WTC11 (cell line): ENCODE results near the gene SKAP2. TPM values are rescaled to one million over a fixed set of nuclear protein-coding genes. Genes with fewer than 3 reads are reported as not detected.
"Not testable (repeated sequence)": the region's sequence is repeated elsewhere in the genome, so short reads cannot be mapped to it uniquely, and the experiment has no call there.

Experiments used
- ATAC-seq: fragments of 200-7000 bp; cut with Tn5 transposase; 2 replicates; pipeline ENCODE4 v1.10.0; 2021; ENCODE audit warnings: mild to moderate bottlenecking, moderate library complexity
- CTCF ChIA-PET: fragments of 300-600 bp; sonication (Branson Sonifier 250); formaldehyde crosslinking; loops from one replicate; lab custom pipeline; 2021; ENCODE audit warnings: antibody characterized with exemption; lab: Charles Lee
- POLR2A ChIA-PET: fragments of 350-600 bp; sonication (Branson Sonifier 250); formaldehyde crosslinking; loops from one replicate; lab custom pipeline; 2021; ENCODE audit warnings: antibody characterized with exemption; lab: Charles Lee
- DNase-seq: peaks from one replicate; pipeline ENCODE4 v3.0.0; 2021; ENCODE audit warnings: low spot score
- H3K27ac Mint-ChIP-seq: 2 replicates; pipeline ENCODE4 v1.8.0; 2021; ENCODE audit warnings: mixed read lengths
- H3K27me3 Mint-ChIP-seq: 2 replicates; pipeline ENCODE4 v1.8.0; 2021; ENCODE audit warnings: low read depth, mild to moderate bottlenecking, moderate library complexity, mixed read lengths
- H3K36me3 Mint-ChIP-seq: 2 replicates; pipeline ENCODE4 v1.8.0; 2021; ENCODE audit warnings: mixed read lengths
- H3K4me1 Mint-ChIP-seq: 2 replicates; pipeline ENCODE4 v1.8.0; 2022; ENCODE audit warnings: mixed read lengths
- H3K4me3 Mint-ChIP-seq: 2 replicates; pipeline ENCODE4 v1.8.0; 2021; ENCODE audit warnings: mild to moderate bottlenecking, moderate library complexity, mixed read lengths
- H3K9me3 Mint-ChIP-seq: 2 replicates; pipeline ENCODE4 v1.8.0; 2021; ENCODE audit warnings: mixed read lengths
- CREB1 ChIP-seq: sonication (generic); formaldehyde crosslinking; IDR thresholded peaks from 2 replicates; pipeline ENCODE4 v1.8.0; 2023; ENCODE audit warnings: mild to moderate bottlenecking, missing genetic modification reagents
- EMX1 ChIP-seq: fragments of 250-450 bp; sonication (Bioruptor Pico); IDR thresholded peaks from 2 replicates; pipeline ENCODE4 v1.8.0; 2021; ENCODE audit warnings: mild to moderate bottlenecking
- FOXJ3 ChIP-seq: sonication (generic); formaldehyde crosslinking; IDR thresholded peaks from 2 replicates; pipeline ENCODE4 v1.9.0; 2021; ENCODE audit warnings: missing genetic modification reagents, mild to moderate bottlenecking, borderline replicate concordance
- GTF2I ChIP-seq: fragments of 250-450 bp; sonication (Bioruptor Pico); conservative IDR thresholded peaks from 2 replicates; pipeline ENCODE4 v1.4.0; 2021; ENCODE audit warnings: mild to moderate bottlenecking
- RELA ChIP-seq: sonication (generic); formaldehyde crosslinking; IDR thresholded peaks from 2 replicates; pipeline ENCODE4 v1.8.1; 2022; ENCODE audit warnings: missing genetic modification reagents, mild to moderate bottlenecking, borderline replicate concordance
- TEAD4 ChIP-seq: sonication (generic); formaldehyde crosslinking; IDR thresholded peaks from 2 replicates; pipeline ENCODE4 v1.8.0; 2022; ENCODE audit warnings: mild to moderate bottlenecking, missing genetic modification reagents
- ZNF263 ChIP-seq: sonication (generic); formaldehyde crosslinking; IDR thresholded peaks from 2 replicates; pipeline ENCODE4 v1.8.1; 2022; ENCODE audit warnings: low read depth, mild to moderate bottlenecking, moderate library complexity, missing genetic modification reagents
- ZNF671 ChIP-seq: fragments of 250-450 bp; sonication (Bioruptor Pico); IDR thresholded peaks from 2 replicates; pipeline ENCODE4 v1.8.0; 2021; ENCODE audit warnings: mild to moderate bottlenecking
- total RNA-seq: library from RNA; stranded (reverse); gene quantifications from 3 replicates; pipeline ENCODE4 v1.2.3, GENCODE V29; 2021
- TF ChIP-seq, protein P1 (sequence below): sonication (generic); formaldehyde crosslinking; IDR thresholded peaks from 2 replicates; pipeline ENCODE4 v1.8.1; 2023; ENCODE audit warnings: mild to moderate bottlenecking, missing genetic modification reagents
- TF ChIP-seq, protein P2 (sequence below): fragments of 250-450 bp; sonication (Bioruptor Pico); IDR thresholded peaks from 2 replicates; pipeline ENCODE4 v1.9.0; 2021; ENCODE audit warnings: mild to moderate bottlenecking, borderline replicate concordance
- TF ChIP-seq, protein P3 (sequence below): fragments of 250-450 bp; sonication (Bioruptor Pico); IDR thresholded peaks from 2 replicates; pipeline ENCODE4 v2.1.2; 2022; ENCODE audit warnings: mild to moderate bottlenecking, moderate library complexity
- TF ChIP-seq, protein P4 (sequence below): sonication (generic); formaldehyde crosslinking; IDR thresholded peaks from 2 replicates; pipeline ENCODE4 v1.8.0; 2022; ENCODE audit warnings: mild to moderate bottlenecking, missing genetic modification reagents
- TF ChIP-seq, protein P5 (sequence below): sonication (generic); formaldehyde crosslinking; IDR thresholded peaks from 2 replicates; pipeline ENCODE4 v1.8.1; 2023; ENCODE audit warnings: mild to moderate bottlenecking, moderate library complexity, missing genetic modification reagents
- TF ChIP-seq, protein P6 (sequence below): sonication (generic); formaldehyde crosslinking; IDR thresholded peaks from 2 replicates; pipeline ENCODE4 v1.8.0; 2023; ENCODE audit warnings: missing genetic modification reagents, mild to moderate bottlenecking, borderline replicate concordance

Gene SKAP2
- total RNA-seq, 1 experiment from 2014 or later, result 2.5 TPM

DNA sequence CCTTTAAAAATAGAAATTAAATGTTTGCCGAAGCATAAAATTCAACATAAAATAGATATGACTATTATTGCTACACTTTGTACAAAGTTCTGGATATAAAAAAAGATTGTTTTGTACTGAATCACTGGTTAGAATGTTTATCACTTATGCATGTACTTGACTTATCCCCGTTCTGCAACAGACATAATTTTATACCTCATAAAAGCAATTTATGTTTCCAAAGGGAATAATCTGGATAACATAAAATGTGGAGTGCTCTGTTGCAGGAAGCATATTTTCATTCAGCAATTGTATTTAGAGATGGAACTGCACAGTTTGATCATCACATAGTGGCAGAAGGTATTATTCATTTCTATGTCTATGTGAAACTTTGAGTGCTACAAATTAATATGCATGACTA, 21.5 kb downstream of the SKAP2 start (continued):
- TF ChIP-seq, protein P1, sequence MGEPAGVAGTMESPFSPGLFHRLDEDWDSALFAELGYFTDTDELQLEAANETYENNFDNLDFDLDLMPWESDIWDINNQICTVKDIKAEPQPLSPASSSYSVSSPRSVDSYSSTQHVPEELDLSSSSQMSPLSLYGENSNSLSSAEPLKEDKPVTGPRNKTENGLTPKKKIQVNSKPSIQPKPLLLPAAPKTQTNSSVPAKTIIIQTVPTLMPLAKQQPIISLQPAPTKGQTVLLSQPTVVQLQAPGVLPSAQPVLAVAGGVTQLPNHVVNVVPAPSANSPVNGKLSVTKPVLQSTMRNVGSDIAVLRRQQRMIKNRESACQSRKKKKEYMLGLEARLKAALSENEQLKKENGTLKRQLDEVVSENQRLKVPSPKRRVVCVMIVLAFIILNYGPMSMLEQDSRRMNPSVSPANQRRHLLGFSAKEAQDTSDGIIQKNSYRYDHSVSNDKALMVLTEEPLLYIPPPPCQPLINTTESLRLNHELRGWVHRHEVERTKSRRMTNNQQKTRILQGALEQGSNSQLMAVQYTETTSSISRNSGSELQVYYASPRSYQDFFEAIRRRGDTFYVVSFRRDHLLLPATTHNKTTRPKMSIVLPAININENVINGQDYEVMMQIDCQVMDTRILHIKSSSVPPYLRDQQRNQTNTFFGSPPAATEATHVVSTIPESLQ, result no peak
- TF ChIP-seq FOXJ3 (CRISPR knock-in tag) (no peak), ZNF671 (CRISPR knock-in tag) (no peak), ZNF263 (CRISPR knock-in tag) (no peak)
- TF ChIP-seq, protein P2, sequence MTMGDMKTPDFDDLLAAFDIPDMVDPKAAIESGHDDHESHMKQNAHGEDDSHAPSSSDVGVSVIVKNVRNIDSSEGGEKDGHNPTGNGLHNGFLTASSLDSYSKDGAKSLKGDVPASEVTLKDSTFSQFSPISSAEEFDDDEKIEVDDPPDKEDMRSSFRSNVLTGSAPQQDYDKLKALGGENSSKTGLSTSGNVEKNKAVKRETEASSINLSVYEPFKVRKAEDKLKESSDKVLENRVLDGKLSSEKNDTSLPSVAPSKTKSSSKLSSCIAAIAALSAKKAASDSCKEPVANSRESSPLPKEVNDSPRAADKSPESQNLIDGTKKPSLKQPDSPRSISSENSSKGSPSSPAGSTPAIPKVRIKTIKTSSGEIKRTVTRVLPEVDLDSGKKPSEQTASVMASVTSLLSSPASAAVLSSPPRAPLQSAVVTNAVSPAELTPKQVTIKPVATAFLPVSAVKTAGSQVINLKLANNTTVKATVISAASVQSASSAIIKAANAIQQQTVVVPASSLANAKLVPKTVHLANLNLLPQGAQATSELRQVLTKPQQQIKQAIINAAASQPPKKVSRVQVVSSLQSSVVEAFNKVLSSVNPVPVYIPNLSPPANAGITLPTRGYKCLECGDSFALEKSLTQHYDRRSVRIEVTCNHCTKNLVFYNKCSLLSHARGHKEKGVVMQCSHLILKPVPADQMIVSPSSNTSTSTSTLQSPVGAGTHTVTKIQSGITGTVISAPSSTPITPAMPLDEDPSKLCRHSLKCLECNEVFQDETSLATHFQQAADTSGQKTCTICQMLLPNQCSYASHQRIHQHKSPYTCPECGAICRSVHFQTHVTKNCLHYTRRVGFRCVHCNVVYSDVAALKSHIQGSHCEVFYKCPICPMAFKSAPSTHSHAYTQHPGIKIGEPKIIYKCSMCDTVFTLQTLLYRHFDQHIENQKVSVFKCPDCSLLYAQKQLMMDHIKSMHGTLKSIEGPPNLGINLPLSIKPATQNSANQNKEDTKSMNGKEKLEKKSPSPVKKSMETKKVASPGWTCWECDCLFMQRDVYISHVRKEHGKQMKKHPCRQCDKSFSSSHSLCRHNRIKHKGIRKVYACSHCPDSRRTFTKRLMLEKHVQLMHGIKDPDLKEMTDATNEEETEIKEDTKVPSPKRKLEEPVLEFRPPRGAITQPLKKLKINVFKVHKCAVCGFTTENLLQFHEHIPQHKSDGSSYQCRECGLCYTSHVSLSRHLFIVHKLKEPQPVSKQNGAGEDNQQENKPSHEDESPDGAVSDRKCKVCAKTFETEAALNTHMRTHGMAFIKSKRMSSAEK (CRISPR knock-in tag), result no peak
- TF ChIP-seq, protein P3, sequence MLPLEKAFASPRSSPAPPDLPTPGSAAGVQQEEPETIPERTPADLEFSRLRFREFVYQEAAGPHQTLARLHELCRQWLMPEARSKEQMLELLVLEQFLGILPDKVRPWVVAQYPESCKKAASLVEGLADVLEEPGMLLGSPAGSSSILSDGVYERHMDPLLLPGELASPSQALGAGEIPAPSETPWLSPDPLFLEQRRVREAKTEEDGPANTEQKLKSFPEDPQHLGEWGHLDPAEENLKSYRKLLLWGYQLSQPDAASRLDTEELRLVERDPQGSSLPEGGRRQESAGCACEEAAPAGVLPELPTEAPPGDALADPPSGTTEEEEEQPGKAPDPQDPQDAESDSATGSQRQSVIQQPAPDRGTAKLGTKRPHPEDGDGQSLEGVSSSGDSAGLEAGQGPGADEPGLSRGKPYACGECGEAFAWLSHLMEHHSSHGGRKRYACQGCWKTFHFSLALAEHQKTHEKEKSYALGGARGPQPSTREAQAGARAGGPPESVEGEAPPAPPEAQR (CRISPR knock-in tag), result no peak
- TF ChIP-seq, all 79 proteins: peak for 0

DNA sequence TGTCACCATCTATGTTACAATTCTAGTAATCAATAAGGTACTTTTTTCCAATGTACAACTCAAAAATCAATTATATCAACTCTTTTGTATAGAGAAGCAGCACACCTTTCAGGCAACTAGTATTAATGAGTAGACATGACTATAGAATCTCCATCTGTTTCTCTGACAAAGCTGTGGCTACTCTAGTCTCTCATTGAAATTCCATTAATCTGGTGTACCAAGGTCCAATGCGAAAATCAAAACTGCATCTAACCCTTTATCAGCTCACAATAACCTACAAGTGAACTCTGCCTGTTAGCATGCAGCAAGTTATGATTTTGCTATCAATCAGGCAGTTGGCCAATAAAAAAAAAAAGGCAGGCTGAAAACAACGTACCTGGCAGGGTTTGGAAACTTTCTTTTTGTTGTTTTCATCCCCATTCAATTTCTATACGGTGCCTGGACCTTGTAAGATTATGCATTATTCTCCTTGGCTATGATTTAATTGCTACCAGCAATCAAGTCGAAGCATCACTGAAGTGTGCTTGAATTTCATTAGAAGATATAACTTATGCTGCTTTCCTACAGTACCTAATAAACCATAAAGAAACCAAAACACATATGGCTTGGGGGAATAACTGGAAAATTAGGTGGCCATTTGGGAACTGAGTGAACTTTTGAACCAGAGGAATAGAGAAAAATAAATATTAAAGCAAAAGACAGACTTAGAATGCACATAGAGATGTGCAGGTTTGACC, 23.2 kb downstream of the SKAP2 start:
- TF ChIP-seq, protein P4, sequence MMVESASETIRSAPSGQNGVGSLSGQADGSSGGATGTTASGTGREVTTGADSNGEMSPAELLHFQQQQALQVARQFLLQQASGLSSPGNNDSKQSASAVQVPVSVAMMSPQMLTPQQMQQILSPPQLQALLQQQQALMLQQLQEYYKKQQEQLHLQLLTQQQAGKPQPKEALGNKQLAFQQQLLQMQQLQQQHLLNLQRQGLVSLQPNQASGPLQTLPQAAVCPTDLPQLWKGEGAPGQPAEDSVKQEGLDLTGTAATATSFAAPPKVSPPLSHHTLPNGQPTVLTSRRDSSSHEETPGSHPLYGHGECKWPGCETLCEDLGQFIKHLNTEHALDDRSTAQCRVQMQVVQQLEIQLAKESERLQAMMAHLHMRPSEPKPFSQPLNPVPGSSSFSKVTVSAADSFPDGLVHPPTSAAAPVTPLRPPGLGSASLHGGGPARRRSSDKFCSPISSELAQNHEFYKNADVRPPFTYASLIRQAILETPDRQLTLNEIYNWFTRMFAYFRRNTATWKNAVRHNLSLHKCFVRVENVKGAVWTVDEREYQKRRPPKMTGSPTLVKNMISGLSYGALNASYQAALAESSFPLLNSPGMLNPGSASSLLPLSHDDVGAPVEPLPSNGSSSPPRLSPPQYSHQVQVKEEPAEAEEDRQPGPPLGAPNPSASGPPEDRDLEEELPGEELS (CRISPR knock-in tag), result no peak
- TF ChIP-seq TEAD4 (CRISPR knock-in tag) (no peak), CREB1 (CRISPR knock-in tag) (no peak), GTF2I (CRISPR knock-in tag) (no peak), RELA (CRISPR knock-in tag) (no peak), EMX1 (no peak), FOXJ3 (CRISPR knock-in tag) (no peak)
- TF ChIP-seq, protein P5, sequence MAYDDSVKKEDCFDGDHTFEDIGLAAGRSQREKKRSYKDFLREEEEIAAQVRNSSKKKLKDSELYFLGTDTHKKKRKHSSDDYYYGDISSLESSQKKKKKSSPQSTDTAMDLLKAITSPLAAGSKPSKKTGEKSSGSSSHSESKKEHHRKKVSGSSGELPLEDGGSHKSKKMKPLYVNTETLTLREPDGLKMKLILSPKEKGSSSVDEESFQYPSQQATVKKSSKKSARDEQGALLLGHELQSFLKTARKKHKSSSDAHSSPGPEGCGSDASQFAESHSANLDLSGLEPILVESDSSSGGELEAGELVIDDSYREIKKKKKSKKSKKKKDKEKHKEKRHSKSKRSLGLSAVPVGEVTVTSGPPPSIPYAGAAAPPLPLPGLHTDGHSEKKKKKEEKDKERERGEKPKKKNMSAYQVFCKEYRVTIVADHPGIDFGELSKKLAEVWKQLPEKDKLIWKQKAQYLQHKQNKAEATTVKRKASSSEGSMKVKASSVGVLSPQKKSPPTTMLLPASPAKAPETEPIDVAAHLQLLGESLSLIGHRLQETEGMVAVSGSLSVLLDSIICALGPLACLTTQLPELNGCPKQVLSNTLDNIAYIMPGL, result no peak
- TF ChIP-seq, protein P6, sequence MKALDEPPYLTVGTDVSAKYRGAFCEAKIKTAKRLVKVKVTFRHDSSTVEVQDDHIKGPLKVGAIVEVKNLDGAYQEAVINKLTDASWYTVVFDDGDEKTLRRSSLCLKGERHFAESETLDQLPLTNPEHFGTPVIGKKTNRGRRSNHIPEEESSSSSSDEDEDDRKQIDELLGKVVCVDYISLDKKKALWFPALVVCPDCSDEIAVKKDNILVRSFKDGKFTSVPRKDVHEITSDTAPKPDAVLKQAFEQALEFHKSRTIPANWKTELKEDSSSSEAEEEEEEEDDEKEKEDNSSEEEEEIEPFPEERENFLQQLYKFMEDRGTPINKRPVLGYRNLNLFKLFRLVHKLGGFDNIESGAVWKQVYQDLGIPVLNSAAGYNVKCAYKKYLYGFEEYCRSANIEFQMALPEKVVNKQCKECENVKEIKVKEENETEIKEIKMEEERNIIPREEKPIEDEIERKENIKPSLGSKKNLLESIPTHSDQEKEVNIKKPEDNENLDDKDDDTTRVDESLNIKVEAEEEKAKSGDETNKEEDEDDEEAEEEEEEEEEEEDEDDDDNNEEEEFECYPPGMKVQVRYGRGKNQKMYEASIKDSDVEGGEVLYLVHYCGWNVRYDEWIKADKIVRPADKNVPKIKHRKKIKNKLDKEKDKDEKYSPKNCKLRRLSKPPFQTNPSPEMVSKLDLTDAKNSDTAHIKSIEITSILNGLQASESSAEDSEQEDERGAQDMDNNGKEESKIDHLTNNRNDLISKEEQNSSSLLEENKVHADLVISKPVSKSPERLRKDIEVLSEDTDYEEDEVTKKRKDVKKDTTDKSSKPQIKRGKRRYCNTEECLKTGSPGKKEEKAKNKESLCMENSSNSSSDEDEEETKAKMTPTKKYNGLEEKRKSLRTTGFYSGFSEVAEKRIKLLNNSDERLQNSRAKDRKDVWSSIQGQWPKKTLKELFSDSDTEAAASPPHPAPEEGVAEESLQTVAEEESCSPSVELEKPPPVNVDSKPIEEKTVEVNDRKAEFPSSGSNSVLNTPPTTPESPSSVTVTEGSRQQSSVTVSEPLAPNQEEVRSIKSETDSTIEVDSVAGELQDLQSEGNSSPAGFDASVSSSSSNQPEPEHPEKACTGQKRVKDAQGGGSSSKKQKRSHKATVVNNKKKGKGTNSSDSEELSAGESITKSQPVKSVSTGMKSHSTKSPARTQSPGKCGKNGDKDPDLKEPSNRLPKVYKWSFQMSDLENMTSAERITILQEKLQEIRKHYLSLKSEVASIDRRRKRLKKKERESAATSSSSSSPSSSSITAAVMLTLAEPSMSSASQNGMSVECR (CRISPR knock-in tag), result no peak
- H3K4me3 Mint-ChIP-seq, result no peak overlapping the region
- DNase-seq, result no peak
- peaks cover 7% of the 10 kb centered on the region for H3K36me3 Mint-ChIP-seq
- no peak overlapping the region for H3K27ac Mint-ChIP-seq
- no peaks in the 10 kb centered on the region for H3K4me1 Mint-ChIP-seq
- ChIA-PET POLR2A (no interaction called here), CTCF (no interaction called here)
- no peak for ATAC-seq
- no peaks in the 10 kb centered on the region; the same call in 1 of the 2 replicates for H3K27me3 Mint-ChIP-seq
- peaks cover 8% of the 10 kb centered on the region for H3K9me3 Mint-ChIP-seq

DNA sequence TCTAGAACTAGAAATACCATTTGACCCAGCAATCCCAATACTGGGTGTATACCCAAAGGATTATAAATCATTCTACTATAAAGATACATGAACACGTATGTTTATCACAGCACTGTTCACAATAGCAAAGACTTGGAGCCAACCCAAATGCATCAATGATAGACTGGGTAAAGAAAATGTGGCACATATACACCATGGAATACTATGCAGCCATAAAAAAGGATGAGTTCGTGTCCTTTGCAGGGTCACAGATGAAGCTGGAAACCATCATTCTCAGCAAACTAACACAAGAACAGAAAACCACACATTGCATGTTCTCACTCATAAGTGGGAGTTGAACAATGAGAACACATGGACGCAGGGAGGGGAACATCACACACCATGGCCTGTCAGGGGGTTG, 27.6 kb downstream of the SKAP2 start:
- DNase-seq, H3K4me3 Mint-ChIP-seq, H3K4me1 Mint-ChIP-seq, ATAC-seq, POLR2A ChIA-PET, H3K27ac Mint-ChIP-seq, CTCF ChIA-PET: not testable (repeated sequence)
- H3K36me3 Mint-ChIP-seq, result peaks cover 17% of the 10 kb centered on the region
- peaks cover 19% of the 10 kb centered on the region for H3K9me3 Mint-ChIP-seq
- peaks cover 13% of the 10 kb centered on the region for H3K27me3 Mint-ChIP-seq
